Spleen (tissue), 11 donors: Measurements from ENCODE around the gene KAT7. TPM values are rescaled to one million over a fixed set of nuclear protein-coding genes. Genes with fewer than 3 reads are reported as not detected.

ENCODE experiments used
- DNase-seq: peaks from one replicate; pipeline ENCODE4 v3.0.0-alpha.2; 2020
- H3K27ac ChIP-seq, 8 donors: fragments of 200-600 bp; sonication (generic) in 7 of 8; 1 replicate in 4 of 8; 2 replicates in 4 of 8; pipeline versions ENCODE4 v1.5.0 to v1.8.0; 2016 to 2021; ENCODE audit warnings: inconsistent platforms in 4 of 8, mild to moderate bottlenecking in 4 of 8, moderate library complexity in 1 of 8
- H3K27me3 ChIP-seq, 7 donors: fragments of 200-600 bp; sonication (generic) in 6 of 7; replicated peaks in 1 of 7; 1 replicate in 4 of 7; 2 replicates in 3 of 7; pipeline versions ENCODE4 v1.5.0 to v1.8.0; 2016 to 2021; ENCODE audit warnings: inconsistent platforms in 3 of 7, mild to moderate bottlenecking in 1 of 7
- H3K36me3 ChIP-seq, 6 donors: fragments of 200-600 bp; sonication (generic) in 5 of 6; 1 replicate in 4 of 6; 2 replicates in 2 of 6; pipeline versions ENCODE4 v1.5.0 to v1.8.0; 2016 to 2021; ENCODE audit warnings: inconsistent platforms in 2 of 6
- H3K4me1 ChIP-seq, 6 donors: fragments of 200-600 bp; sonication (generic) in 5 of 6; 1 replicate in 3 of 6; 2 replicates in 3 of 6; pipeline versions ENCODE4 v1.5.0 to v1.8.0; 2016 to 2021; ENCODE audit warnings: inconsistent platforms in 3 of 6
- H3K4me3 ChIP-seq, 8 donors: fragments of 200-600 bp; sonication (generic) in 7 of 8; 1 replicate in 4 of 8; 2 replicates in 4 of 8; pipeline versions ENCODE4 v1.5.0 to v1.8.0; 2016 to 2021; ENCODE audit warnings: inconsistent platforms in 4 of 8, mild to moderate bottlenecking in 4 of 8, moderate library complexity in 2 of 8
- H3K9me3 ChIP-seq, 8 donors: fragments of 200-600 bp; sonication (generic) in 7 of 8; 1 replicate in 4 of 8; 2 replicates in 4 of 8; pipeline versions ENCODE4 v1.5.0 to v1.8.0; 2016 to 2021; ENCODE audit warnings: inconsistent platforms in 4 of 8
- CTCF ChIP-seq, 11 experiments: fragments of 200-600 bp in 7 of 11; fragments of 450-650 bp in 4 of 11; sonication (generic) in 4 of 11; IDR thresholded peaks in 8 of 11; conservative IDR thresholded peaks in 3 of 11; 1 replicate in 7 of 11; 2 replicates in 4 of 11; pipeline versions ENCODE4 v1.4.0 to v1.8.0; 2016 to 2021; ENCODE audit warnings: antibody characterized with exemption in 11 of 11, inconsistent platforms in 4 of 11, mild to moderate bottlenecking in 1 of 11
- POLR2A ChIP-seq, 3 donors: fragments of 450-650 bp; IDR thresholded peaks; one replicate each; pipeline ENCODE4 v1.5.1; 2017; ENCODE audit warnings: antibody characterized with exemption in 3 of 3, mild to moderate bottlenecking in 1 of 3
- POLR2AphosphoS5 ChIP-seq, 3 donors: sonication (generic); formaldehyde crosslinking; IDR thresholded peaks; one replicate each; pipeline ENCODE4 v1.5.1; 2017; ENCODE audit warnings: antibody characterized with exemption in 3 of 3
- whole genome bisulfite sequencing, 5 donors: extraction: QIAGEN DNeasy Blood & Tissue Kit in 3 of 5; methylation state at CpG; one replicate each; pipeline versions ENCODE4 v1.1.5 to v1.1.7; 2013 to 2018; 5-methylcytosine and 5-hydroxymethylcytosine counted together
- intact Hi-C: fragments of 100-400 bp; cut with DNase I; formaldehyde crosslinking; loops from one replicate; pipeline ENCODE4 v1.15.0; 2023; ENCODE audit warnings: low total_unique reads
- polyA plus RNA-seq, 3 donors: library from polyadenylated mRNA; stranded (reverse); fragments of 200-250 nt; gene quantifications; one replicate each; pipeline ENCODE4 v1.2.1, GENCODE V29; 2013
- total RNA-seq, 7 donors: library from RNA; depleted of rRNA in 3 of 7; stranded (reverse); fragments of >200 nt in 3 of 7; fragmentation: NEBNext Ultra II Directional in 4 of 7; extraction: Animal tissue kit (Norgen Biotek cat#: 25700) in 4 of 7; gene quantifications; one replicate each; pipeline versions ENCODE4 v1.1.0 to v1.2.1, GENCODE V29; 2016 to 2021
- donor health status: healthy with polysubstance abuse.
- donor health status: DM: no; HTN: no; CAD: no; lungs with moderate emphysema.
- donor health status: DM: no; HTN: no; CAD: no.
- donor health status: Bipolar disorder and iron deficiency.
- donor health status: healthy.
- donor health status: DM: no; HTN: no; CAD: no.
- donor health status: DM: yes; HTN: yes; CAD: no.

KAT7 gene
- total and polyA plus RNA-seq, 10 donors, result 5.9 to 81.2 (median 54.2) TPM

GRCh38 chr17:49815761-49816281 is 27.3 kb downstream of the KAT7 start:
- no peaks in the 10 kb centered on the region for H3K9me3 ChIP-seq
- H3K27me3 ChIP-seq, result no peaks in the 10 kb centered on the region
- no peak overlapping the region for H3K4me3 ChIP-seq
- no peak for TF ChIP-seq POLR2AphosphoS5 (IDR thresholded peaks at IDR 0.05)
- TF ChIP-seq POLR2A (IDR thresholded peaks at IDR 0.05), result no peak
- TF ChIP-seq CTCF (IDR thresholded peaks at IDR 0.05 in 8 of 11, conservative IDR thresholded peaks at IDR 0.05 in 3 of 11), result no peak
- peaks cover 0 to 59% (median 18%) of the 10 kb centered on the region in 6 donors for H3K4me1 ChIP-seq
- H3K36me3 ChIP-seq, result peaks cover 0 to 100% (median 86%) of the 10 kb centered on the region in 6 donors
- 84 to 90% (median 89%) methylated on average over 9 of the region's 9 CpGs for WGBS, 5 donors
- no peak for DNase-seq
- H3K27ac ChIP-seq, result no peak overlapping the region
- intact Hi-C loops, result no loop called here

- DNase-seq, result no peak
- peaks cover 3 to 100% (median 87%) of the 10 kb centered on the region in 6 donors for H3K36me3 ChIP-seq
Observed at GRCh38 chr17:49817993-49818392, 29.5 kb downstream of the KAT7 start.

GRCh38 chr17:49819138-49819537 is 30.7 kb downstream of the KAT7 start:
- H3K27ac ChIP-seq, result peak overlapping the region in 5 of 8 donors; percentile 13 to 72 (median 53)
- peaks cover 0 to 69% (median 22%) of the 10 kb centered on the region in 6 donors for H3K4me1 ChIP-seq
- intact Hi-C loops, result no loop called here
- no peak for DNase-seq
- H3K36me3 ChIP-seq, result peaks cover 9 to 100% (median 87%) of the 10 kb centered on the region in 6 donors
- no peaks in the 10 kb centered on the region for H3K9me3 ChIP-seq
- no peak for TF ChIP-seq POLR2AphosphoS5 (IDR thresholded peaks at IDR 0.05)
- TF ChIP-seq CTCF (IDR thresholded peaks at IDR 0.05 in 8 of 11, conservative IDR thresholded peaks at IDR 0.05 in 3 of 11), result no peak
- TF ChIP-seq POLR2A (IDR thresholded peaks at IDR 0.05), result no peak
- no peaks in the 10 kb centered on the region for H3K27me3 ChIP-seq
- no peak overlapping the region for H3K4me3 ChIP-seq
- 72 to 89% (median 82%) methylated on average over 5 of the region's 5 CpGs for WGBS, 5 donors

More at GRCh38 chr17:49817993-49818392, 29.5 kb downstream of the KAT7 start:
- TF ChIP-seq CTCF (IDR thresholded peaks at IDR 0.05 in 8 of 11, conservative IDR thresholded peaks at IDR 0.05 in 3 of 11) (no peak), POLR2AphosphoS5 (IDR thresholded peaks at IDR 0.05) (peak in 2 of 3 donors; percentile 20 to 54), POLR2A (IDR thresholded peaks at IDR 0.05) (no peak)
- H3K27ac ChIP-seq, result peak overlapping the region in 6 of 8 donors; percentile 16 to 72 (median 49)
- H3K4me1 ChIP-seq, result peaks cover 0 to 69% (median 22%) of the 10 kb centered on the region in 6 donors
- intact Hi-C loops, result no loop called here
- H3K4me3 ChIP-seq, result no peak overlapping the region
- H3K27me3 ChIP-seq, result no peaks in the 10 kb centered on the region
- H3K9me3 ChIP-seq, result no peaks in the 10 kb centered on the region
- WGBS, 5 donors, result 67 to 85% (median 81%) methylated on average over 4 of the region's 4 CpGs

- Histone ChIP-seq H3K4me1 (peaks cover 0 to 69% (median 22%) of the 10 kb centered on the region in 6 donors), H3K27me3 (no peaks in the 10 kb centered on the region), H3K9me3 (no peaks in the 10 kb centered on the region), H3K27ac (peak overlapping the region in 1 of 8 donors; percentile 61), H3K36me3 (peaks cover 12 to 100% (median 88%) of the 10 kb centered on the region in 6 donors), H3K4me3 (no peak overlapping the region)
- WGBS, 5 donors, result 93 to 99% (median 97%) methylated on average over 2 of the region's 2 CpGs
- DNase-seq, result no peak
- intact Hi-C loops, result no loop called here
- TF ChIP-seq POLR2A (IDR thresholded peaks at IDR 0.05), result no peak
- TF ChIP-seq CTCF (IDR thresholded peaks at IDR 0.05 in 8 of 11, conservative IDR thresholded peaks at IDR 0.05 in 3 of 11), result no peak
- TF ChIP-seq POLR2AphosphoS5 (IDR thresholded peaks at IDR 0.05), result no peak
Observed at GRCh38 chr17:49819651-49820050, 31.2 kb downstream of the KAT7 start.
